Measurements from ENCODE around the gene VIPR2. TPM values are rescaled to one million over a fixed set of nuclear protein-coding genes. Genes with fewer than 3 reads are reported as not detected.

VIPR2 gene
- total and polyA plus RNA-seq, 4 donors = 0.02 to 0.91 (median 0.73) TPM

DNA sequence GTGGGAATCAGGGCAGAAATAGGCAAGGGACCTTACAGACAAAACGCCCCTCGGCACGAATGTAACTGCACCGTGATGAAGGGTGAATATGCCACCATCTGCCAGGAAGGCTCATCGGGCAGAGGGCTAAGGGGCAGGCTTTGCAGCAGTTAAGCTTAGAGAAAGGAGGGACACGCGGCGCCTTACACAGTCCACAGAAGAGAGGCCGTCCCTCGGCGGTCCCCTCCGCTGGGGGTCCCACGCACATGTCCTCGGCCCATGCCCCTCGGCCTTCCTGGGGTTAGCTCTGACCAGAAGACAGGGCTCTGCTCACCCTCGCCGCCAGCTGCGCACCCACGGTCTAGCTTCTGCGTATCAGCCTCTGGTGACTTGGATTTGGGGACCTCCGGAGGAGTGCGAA, 147.2 kb downstream of the VIPR2 start:
- WGBS, 2 donors = 53 to 84% methylated on average over 21 to 22 of the region's 22 CpGs
- Histone ChIP-seq H3K36me3 (ENCODE audit: control insufficient read depth in 4 of 4, insufficient read depth in 4 of 4, low read length in 4 of 4) (no peaks in the 10 kb centered on the region), H3K4me3 (no peak overlapping the region), H3K4me1 (ENCODE audit: control insufficient read depth in 5 of 5, insufficient read depth in 5 of 5, low read length in 5 of 5) (peaks cover 0 to 7% (median 0%) of the 10 kb centered on the region in 5 donors), H3K9me3 (ENCODE audit: control insufficient read depth in 4 of 4, insufficient read depth in 3 of 4, low read length in 3 of 4) (peaks cover 0 to 14% (median 3%) of the 10 kb centered on the region in 4 donors), H3K27me3 (ENCODE audit: control insufficient read depth in 3 of 3, insufficient read depth in 3 of 3, low read length in 2 of 3) (peaks cover 3 to 26% (median 17%) of the 10 kb centered on the region in 3 donors), H3K27ac (ENCODE audit: low read depth in 1 of 2, low read length in 1 of 2) (no peak overlapping the region), H3K9ac (ENCODE audit: insufficient read depth in 1 of 2, low read length in 2 of 2) (no peak overlapping the region)
- DNase-seq (no peak), ATAC-seq (ENCODE audit: insufficient read depth, low FRiP score) (no peak)
- TF ChIP-seq CTCF (IDR thresholded peaks at IDR 0.05; ENCODE audit: control extremely low read depth, extremely low read depth) = no peak

GRCh38 chr7:158997110-158997453, 147.6 kb downstream of the VIPR2 start:
- H3K4me3 ChIP-seq = no peak overlapping the region
- TF ChIP-seq CTCF (IDR thresholded peaks at IDR 0.05; ENCODE audit: control extremely low read depth, extremely low read depth) = no peak
- WGBS, 2 donors = 23 to 55% methylated on average over 32 of the region's 32 CpGs
- no peak overlapping the region for H3K27ac ChIP-seq (ENCODE audit: low read depth in 1 of 2, low read length in 1 of 2)
- no peaks in the 10 kb centered on the region for H3K36me3 ChIP-seq (ENCODE audit: control insufficient read depth in 4 of 4, insufficient read depth in 4 of 4, low read length in 4 of 4)
- ATAC-seq (ENCODE audit: insufficient read depth, low FRiP score) = no peak
- peaks cover 0 to 14% (median 3%) of the 10 kb centered on the region in 4 donors for H3K9me3 ChIP-seq (ENCODE audit: control insufficient read depth in 4 of 4, insufficient read depth in 3 of 4, low read length in 3 of 4)
- H3K9ac ChIP-seq (ENCODE audit: insufficient read depth in 1 of 2, low read length in 2 of 2) = no peak overlapping the region
- peaks cover 3 to 27% (median 18%) of the 10 kb centered on the region in 3 donors for H3K27me3 ChIP-seq (ENCODE audit: control insufficient read depth in 3 of 3, insufficient read depth in 3 of 3, low read length in 2 of 3)
- H3K4me1 ChIP-seq (ENCODE audit: control insufficient read depth in 5 of 5, insufficient read depth in 5 of 5, low read length in 5 of 5) = peaks cover 0 to 7% (median 0%) of the 10 kb centered on the region in 5 donors
- no peak for DNase-seq

- ATAC-seq (ENCODE audit: insufficient read depth, low FRiP score) = no peak
Measured at GRCh38 chr7:158996214-158997109, 148.2 kb downstream of the VIPR2 start.

More at GRCh38 chr7:158996214-158997109, 148.2 kb downstream of the VIPR2 start:
- no peak for TF ChIP-seq CTCF (IDR thresholded peaks at IDR 0.05; ENCODE audit: control extremely low read depth, extremely low read depth)
- peaks cover 3 to 28% (median 24%) of the 10 kb centered on the region in 3 donors for H3K27me3 ChIP-seq (ENCODE audit: control insufficient read depth in 3 of 3, insufficient read depth in 3 of 3, low read length in 2 of 3)
- WGBS, 2 donors = 58 to 83% methylated on average over 40 to 47 of the region's 47 CpGs
- H3K9me3 ChIP-seq (ENCODE audit: control insufficient read depth in 4 of 4, insufficient read depth in 3 of 4, low read length in 3 of 4) = peaks cover 0 to 14% (median 3%) of the 10 kb centered on the region in 4 donors
- no peak overlapping the region for H3K4me3 ChIP-seq
- no peaks in the 10 kb centered on the region for H3K36me3 ChIP-seq (ENCODE audit: control insufficient read depth in 4 of 4, insufficient read depth in 4 of 4, low read length in 4 of 4)
- no peak overlapping the region for H3K9ac ChIP-seq (ENCODE audit: insufficient read depth in 1 of 2, low read length in 2 of 2)
- no peak overlapping the region for H3K27ac ChIP-seq (ENCODE audit: low read depth in 1 of 2, low read length in 1 of 2)
- H3K4me1 ChIP-seq (ENCODE audit: control insufficient read depth in 5 of 5, insufficient read depth in 5 of 5, low read length in 5 of 5) = peaks cover 0 to 7% (median 0%) of the 10 kb centered on the region in 5 donors
- DNase-seq = no peak

Data from lung (tissue), 12 donors.